HG02870 (cell line): ENCODE measurements around the gene PRDX5.

Experiments
- ATAC-seq: cut with Tn5 transposase; IDR thresholded peaks from one replicate; pipeline ENCODE4 v1.9.1; 2021; ENCODE audit warnings: mild to moderate bottlenecking, moderate library complexity; ENCODE audit not compliant: unreplicated experiment

PRDX5 gene

DNA sequence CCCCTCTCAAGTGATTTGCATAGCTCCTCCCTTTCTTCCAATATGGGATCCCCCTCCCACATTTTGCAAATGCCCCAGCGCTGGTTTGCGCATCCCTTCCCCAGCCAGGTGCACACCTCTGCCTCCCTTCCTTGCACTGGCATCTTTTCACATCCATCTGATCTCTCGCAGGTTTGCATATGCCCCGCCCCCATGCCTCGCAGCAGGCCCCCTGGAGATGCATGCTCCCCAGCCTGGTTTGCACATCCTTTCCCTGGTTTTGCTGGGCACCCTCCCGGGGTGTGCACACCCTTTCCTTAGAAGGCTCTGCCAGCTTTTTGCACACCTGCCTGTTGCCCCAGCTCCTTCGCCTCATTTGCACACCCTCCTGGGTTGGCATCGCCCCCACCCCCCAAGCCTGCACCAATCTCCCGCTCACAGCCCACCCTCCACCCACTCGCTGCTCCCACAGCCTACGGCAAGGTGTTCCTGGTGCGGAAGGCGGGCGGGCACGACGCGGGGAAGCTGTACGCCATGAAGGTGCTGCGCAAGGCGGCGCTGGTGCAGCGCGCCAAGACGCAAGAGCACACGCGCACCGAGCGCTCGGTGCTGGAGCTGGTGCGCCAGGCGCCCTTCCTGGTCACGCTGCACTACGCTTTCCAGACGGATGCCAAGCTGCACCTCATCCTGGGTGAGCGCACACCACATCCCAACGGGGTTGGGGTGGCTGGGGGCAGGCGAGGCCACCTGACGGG is 42.0 kb downstream of the PRDX5 start:
- no peak for ATAC-seq

DNA sequence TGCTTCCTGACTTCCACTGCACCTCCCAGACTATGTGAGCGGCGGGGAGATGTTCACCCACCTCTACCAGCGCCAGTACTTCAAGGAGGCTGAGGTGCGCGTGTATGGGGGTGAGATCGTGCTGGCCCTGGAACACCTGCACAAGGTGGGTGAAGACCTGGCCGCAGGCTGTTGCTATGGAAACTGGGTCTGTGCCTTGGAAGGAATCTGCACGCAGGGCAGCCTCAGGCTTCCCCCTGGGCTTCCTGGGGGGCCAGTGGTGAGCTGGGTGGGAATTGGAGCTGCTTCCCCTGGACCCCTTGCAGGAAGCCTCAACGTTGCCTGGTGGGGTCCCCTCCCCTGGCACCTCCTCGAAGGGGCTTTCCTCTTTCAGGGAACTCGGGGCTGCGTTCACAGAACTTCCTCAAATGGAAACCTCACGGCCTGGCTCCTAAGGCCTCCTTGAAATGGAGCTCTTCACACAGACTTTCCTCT is 42.6 kb downstream of the PRDX5 start:
- no peak for ATAC-seq

DNA sequence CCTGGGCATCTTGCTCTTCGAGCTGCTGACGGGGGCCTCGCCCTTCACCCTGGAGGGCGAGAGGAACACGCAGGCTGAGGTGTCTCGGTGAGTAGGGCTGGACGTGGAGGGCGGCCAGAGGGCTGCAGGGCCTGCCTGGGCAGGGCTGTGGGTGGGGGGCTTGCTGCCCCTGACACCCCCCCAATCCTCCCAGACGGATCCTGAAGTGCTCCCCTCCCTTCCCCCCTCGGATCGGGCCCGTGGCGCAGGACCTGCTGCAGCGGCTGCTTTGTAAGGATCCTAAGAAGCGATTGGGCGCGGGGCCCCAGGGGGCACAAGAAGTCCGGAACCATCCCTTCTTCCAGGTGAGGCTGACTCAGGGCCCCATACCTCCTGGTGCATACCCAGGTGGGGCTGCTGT is 43.7 kb downstream of the PRDX5 start:
- ATAC-seq: no peak

DNA sequence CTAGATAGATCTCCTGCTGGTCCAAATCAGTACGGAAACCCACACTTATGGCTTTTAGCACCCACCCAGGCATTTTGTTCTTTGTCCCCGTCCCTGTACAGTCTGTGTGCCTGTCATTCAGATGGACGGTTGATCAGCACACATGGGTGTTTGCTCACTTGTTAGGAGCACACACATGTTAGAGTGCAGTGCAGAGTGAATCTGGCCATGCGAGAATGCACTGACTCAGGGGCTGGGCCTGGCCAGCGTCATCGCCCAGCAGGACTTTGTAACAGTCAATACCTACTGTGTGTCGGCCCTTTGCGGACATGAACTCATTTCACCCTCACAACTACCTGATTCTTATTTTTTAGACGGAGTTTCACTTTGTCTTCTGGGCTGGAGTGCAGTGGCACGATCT is 44.4 kb downstream of the PRDX5 start:
- no peak for ATAC-seq

DNA sequence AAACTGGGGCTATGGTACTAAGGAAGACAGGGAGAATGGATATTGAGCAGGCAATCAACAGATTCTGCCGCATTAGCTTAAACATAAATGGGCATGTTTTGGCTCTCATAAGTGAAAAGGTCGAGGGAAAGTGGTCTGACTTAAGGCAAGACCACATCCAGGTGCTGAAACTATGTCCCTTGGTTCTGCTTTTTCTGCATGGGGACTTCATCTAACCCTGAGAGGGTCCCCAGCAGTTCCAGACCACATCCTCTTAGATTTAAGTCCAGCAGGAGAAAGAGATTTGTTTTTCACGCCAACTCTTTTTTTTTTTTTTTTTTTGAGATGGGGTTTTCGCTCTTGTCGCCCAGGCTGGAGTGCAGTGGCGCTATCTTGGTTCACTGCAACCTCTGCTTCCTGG is 46.5 kb downstream of the PRDX5 start:
- no peak for ATAC-seq

DNA sequence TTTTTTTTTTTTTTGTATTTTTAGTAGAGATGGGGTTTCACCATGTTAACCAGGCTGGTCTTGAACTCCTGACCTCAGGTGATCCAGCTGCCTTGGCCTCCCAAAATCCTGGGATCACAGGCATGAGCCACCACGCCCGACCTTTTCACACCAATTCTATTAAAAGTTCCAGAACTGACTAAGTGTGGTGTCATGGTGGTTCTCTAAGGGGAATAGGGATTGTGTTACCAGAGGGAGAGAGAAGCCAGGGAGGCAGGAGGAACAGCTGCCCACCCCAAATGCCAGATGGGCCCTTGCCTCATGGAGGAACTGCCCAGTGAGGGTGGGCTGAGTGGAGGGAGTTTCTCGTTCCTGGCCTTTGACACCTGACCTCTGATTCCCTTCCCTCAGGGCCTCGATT is 47.0 kb downstream of the PRDX5 start:
- ATAC-seq: no peak

DNA sequence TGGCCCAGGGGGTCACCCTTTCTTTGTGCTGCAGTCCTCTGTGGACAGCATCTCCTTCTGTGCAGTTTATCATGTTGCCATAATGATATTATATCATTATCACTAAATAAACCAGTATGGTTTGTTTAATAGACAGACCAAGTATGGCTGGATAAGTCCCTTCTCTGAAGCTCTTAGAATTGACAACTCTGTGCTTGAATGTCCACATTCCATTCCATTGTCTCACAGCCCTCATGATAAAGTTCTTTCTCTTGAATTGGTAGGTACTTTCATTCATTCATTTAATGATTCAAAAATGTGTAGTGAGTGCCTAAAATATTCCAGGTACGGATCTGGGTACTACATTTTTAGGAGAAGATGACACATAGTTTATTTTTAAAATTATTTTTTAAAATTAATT is 48.8 kb downstream of the PRDX5 start:
- no peak for ATAC-seq

DNA sequence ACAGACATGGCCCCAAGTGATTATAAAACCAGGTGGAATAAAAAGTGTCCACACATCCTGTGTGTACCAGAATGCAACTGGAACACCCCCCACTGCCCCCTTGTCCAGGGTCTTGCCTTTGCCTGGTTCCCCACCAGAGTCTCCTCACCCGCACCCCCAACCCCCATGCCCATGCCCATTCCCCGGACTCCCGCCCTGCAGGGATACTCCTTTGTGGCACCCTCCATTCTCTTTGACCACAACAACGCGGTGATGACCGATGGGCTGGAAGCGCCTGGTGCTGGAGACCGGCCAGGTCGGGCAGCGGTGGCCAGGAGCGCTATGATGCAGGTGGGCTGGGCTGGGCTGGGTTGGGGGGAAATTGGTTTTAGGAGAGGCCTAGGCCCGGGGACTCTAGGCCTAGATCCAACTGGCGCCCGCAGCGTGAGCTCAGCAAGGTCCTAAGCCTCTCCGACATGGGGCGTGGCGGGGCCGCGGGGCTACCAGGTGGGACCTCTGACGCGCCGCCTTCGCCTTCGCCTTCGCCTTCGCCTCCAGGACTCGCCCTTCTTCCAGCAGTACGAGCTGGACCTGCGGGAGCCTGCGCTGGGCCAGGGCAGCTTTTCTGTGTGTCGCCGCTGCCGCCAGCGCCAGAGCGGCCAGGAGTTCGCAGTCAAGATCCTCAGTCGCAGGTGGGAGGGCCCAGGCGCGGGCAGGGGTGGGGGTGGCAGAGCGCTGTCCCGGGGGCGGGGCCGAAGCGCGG is 50.2 kb downstream of the PRDX5 start:
- ATAC-seq: no peak

DNA sequence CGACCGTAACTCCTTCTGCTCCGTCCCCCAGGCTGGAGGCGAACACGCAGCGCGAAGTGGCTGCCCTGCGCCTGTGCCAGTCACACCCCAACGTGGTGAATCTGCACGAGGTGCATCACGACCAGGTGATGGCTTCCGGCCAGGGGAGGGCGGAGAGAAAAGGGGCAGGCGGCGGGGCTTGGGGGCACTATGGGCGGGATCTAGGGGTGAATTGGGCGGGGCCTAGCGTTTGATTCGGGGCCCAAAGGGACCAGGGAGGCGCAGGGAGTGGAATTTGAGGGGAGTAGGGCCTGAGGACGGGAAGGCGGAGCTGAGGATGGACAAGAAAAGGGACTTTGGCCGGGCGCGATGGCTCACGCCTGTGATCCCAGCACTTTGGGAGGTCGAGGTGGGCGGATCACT is 50.8 kb downstream of the PRDX5 start:
- ATAC-seq: no peak

DNA sequence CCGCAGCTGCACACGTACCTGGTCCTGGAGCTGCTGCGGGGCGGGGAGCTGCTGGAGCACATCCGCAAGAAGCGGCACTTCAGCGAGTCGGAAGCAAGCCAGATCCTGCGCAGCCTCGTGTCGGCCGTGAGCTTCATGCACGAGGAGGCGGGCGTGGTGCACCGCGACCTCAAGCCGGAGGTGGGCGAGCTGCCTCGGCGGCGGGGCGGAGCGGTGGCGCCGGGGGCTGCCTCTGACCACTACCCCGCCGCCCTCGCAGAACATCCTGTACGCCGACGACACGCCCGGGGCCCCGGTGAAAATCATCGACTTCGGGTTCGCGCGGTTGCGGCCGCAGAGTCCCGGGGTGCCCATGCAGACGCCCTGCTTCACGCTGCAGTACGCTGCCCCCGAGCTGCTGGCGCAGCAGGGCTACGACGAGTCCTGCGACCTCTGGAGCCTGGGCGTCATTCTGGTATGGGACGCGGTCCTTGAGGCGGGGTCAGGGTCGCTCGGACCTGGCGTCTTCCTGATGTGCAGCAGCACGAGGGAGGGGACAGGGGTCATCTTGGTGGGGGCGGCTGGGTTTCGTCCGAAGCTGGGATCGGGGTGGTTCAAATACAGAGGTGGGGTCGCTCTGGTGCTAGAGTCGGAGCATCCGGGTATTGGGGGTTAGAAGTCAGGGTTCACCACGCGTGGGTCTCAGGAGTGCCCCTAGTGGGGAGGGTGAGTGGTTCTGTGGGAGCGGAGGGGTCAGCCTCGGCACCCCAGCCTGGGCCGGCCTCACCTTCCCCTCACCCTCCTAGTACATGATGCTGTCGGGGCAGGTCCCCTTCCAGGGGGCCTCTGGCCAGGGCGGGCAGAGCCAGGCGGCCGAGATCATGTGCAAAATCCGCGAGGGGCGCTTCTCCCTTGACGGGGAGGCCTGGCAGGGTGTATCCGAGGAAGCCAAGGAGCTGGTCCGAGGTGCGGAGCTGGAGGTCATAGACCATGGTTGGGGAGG is 51.8 kb downstream of the PRDX5 start:
- no peak for ATAC-seq

DNA sequence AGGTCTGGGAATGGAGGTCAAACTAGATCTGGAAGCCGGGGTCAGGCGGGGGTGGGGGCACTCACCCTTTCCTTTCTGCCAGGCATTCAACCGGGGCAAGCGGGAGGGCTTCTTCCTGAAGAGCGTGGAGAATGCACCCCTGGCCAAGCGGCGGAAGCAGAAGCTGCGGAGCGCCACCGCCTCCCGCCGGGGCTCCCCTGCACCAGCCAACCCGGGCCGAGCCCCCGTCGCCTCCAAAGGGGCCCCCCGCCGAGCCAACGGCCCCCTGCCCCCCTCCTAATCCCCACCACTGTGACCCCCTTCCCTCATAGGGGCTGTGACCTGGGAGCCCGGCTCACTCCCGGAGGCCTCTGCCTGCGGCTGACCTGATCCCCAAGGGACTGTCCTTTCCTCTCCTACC is 53.3 kb downstream of the PRDX5 start:
- ATAC-seq: no peak
